Measurements from ENCODE around the gene IL31RA.
A peak's percentile ranks its signal among the peaks of the same experiment; 100 is the strongest.
"Not testable (repeated sequence)": the region's sequence is repeated elsewhere in the genome, so short reads cannot be mapped to it uniquely, and the experiment has no call there.

IL31RA gene

DNA sequence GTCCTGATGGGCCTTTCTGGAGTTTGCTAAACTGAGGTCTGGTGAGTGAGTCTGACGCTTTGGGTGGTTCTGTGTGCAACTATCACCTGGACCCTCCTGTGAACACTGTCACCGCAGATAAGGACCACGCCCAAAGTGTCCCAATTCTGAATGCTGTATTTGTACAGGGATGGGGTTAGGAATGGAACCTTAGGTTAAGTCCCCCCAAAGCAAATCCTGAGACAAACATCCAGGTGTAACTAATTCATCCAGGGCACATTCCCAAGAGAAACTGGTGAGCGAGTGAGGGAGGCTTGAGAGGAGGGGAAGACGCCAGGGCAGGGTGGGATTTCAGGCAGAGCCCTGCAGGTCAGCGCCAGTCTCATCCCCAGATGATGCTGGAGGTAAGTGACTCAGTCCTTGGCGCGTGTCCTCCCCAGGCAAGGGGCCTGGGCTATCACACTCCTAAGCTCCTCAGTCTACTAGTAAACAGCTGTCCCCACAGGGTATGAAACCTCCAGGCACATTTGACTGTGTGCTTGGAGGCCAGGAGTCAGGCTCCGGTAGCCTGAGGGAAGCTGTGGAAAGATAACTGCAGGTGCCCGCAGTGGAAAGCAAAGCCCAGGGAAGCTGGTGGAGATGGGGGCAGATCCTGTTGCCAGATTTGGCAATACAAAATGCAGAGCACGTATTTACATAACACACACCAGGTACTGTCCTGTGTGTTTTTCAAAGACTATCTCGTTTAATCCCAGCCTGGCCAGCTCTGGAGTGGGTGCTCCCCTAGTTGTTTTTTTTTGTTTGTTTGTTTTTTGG lies 76.9 kb downstream of the IL31RA start:
- no peak for DNase-seq

- no peak for DNase-seq
Measured at GRCh38 chr5:55929020-55929799, 78.1 kb downstream of the IL31RA start.

DNA sequence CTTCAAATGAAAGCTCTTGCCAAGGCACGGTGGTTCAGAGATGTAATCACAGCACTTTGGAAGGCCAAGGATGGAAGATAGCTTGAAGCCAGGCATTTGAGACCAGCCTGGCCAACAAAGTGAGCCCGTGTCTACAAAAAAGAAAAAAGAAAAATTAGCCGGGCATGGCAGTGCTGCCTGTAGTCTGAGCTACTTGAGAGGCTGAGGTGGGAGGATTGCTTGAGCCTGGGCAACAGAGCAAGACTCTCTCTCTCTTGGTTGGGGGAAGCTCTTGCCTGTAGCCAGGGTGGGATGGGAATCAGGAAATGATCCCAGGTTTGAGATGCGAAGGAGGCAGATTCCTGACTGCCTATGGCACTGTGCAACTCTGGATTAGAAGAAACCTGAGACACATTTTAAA lies 81.5 kb downstream of the IL31RA start:
- no peak for DNase-seq

DNA sequence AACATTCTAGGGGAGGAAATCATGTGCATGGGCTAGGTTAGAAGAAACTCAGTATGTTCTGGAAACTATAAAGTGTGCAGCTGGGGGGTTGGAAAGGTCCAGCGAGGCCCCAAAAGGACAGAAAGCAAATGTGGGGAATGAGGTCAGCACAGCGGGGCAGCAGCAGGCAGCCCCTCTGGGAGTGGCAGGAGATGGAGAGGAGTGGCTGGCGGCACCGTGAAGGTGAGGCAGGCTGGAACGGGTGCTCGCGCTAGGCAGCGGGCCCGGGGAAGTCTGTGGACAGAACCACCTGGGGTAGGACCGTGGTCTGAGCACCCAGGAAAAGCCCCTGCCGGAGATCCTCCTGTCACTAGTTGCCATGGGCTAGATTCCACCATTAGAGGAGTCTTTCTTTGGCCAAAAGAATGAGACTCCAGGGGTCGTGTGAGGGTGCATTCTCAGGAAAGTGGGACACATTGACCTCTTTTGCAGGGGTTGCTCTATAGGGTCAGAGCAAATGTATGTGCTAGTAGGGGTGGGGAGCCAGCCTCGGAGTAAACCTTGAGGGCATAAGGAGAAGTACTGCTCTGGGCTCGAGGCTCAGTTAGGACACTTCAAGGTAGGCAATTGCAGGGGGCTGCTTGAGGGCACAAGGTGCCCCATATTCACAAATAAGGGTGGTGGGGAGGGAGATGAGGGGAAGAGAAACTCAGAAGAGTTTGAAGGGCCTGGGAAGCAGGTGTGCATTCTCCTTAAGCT lies 82.4 kb downstream of the IL31RA start:
- DNase-seq = no peak

DNA sequence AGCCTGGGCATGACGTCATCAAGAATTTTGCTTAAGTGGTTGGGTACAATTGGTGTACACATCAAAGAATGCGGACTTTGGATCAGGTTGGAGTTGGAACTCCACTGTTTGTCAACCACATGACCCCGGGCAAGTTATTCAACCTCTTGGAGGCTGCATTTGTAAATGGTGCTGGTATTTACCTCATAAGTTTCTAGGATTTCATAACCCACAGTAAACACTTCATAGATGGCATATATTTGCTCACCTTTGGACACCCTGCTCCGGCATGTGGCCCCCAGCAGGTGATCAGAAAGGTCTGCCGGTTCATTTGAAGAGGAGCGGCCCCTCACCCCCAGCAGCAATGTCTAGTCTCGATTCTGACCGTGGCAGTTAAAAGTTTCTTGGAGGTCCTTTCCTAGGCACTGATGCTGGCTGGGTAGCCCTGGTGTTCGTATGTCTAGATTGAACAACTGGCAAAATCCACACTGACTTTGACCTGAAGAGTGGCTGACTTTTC lies 83.0 kb downstream of the IL31RA start:
- no peak for DNase-seq

GRCh38 chr5:55934720-55935119 lies 83.6 kb downstream of the IL31RA start:
- no peak for DNase-seq

DNA sequence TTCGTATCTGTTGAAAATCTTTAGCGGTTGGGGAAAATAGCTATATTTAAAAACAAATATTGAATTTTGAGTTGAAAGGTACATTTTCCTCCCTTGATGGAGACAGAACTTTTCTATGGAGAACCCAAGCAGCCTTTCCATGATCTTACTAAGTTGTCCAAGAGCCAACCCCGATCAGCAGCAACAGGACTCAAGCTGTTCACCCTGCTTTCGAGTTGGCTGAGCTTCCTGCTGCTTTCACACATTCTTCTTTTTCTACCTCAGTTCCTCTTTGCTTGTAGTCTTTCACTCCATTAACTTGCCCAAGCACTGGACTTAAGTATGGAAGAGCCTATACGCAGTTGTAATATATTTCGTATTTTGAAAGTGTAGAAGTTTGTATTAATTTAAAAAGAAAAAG lies 84.2 kb downstream of the IL31RA start:
- DNase-seq = no peak

DNA sequence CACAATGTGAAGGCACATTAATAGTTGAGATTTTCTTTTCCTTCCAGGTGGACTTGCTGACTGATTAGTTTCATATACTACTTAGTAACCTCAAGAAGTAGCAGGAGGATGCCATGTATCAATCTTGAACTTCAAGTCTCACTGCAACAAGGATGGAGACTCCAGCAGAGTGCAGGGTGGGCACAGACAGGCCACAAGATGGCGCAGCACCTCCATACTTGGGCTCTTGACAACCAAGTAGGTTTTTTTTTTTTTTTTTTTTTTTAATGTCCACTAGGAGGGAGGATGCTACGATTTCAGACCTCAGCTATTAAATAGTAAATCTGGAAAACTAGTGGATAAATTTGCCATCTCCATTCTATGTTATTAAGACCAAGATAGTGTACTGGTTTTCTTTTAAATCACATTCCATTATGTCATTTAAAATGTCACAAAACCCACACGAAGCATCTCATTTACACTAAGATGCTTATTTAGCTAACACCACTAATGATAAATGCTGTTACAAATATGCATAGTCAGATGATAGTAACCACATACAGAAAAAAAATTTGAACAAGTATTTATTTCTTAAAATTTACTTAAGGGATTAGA lies 85.0 kb downstream of the IL31RA start:
- peak; percentile 74 to 75 for DNase-seq

- not testable (repeated sequence) for DNase-seq
Measured at GRCh38 chr5:55937598-55937997, 86.4 kb downstream of the IL31RA start.

- not testable (repeated sequence) for DNase-seq
Measured at GRCh38 chr5:55941154-55941553, 90.0 kb downstream of the IL31RA start.

GRCh38 chr5:55959208-55959607 lies 108.1 kb downstream of the IL31RA start:
- no peak for DNase-seq

- DNase-seq = no peak
Measured at GRCh38 chr5:55960779-55961178, 109.6 kb downstream of the IL31RA start.

DNA sequence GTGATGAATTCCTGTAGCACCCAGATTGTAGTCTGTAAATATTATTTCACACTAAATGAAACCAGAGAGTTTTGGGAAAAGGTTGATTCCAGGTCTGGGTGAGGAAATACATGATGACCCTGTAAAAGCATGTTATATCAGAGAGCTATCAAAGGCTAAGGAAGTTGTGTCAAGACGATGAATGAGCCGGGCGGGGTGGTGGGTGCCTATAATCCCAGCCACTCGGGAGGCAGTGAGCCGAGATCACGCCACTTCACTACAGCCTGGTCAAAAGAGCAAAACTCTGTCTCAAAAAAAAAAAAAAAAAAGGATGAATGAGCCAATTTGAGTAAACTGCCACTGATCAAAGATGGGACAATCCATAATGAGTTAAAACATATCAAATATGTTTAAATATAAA lies 114.4 kb downstream of the IL31RA start:
- no peak for DNase-seq

GRCh38 chr5:55966284-55966683 lies 115.1 kb downstream of the IL31RA start:
- DNase-seq = no peak

GRCh38 chr5:55969956-55970355 lies 118.8 kb downstream of the IL31RA start:
- DNase-seq = no peak

Measured in activated CD4-positive, alpha-beta T cell treated with anti-CD3 and anti-CD28 coated beads, Interleukin-2, amount 50 U/mL, for 4 hours (primary cell).